HG03095 (cell line): ENCODE measurements around the gene FMN2.

Experiments
- ATAC-seq: cut with Tn5 transposase; IDR thresholded peaks from one replicate; pipeline ENCODE4 v1.9.1; 2021; ENCODE audit warnings: moderate library complexity; ENCODE audit not compliant: unreplicated experiment

Gene FMN2

GRCh38 chr1:240096974-240097373 is 5.3 kb downstream of the FMN2 start:
- ATAC-seq = no peak

DNA sequence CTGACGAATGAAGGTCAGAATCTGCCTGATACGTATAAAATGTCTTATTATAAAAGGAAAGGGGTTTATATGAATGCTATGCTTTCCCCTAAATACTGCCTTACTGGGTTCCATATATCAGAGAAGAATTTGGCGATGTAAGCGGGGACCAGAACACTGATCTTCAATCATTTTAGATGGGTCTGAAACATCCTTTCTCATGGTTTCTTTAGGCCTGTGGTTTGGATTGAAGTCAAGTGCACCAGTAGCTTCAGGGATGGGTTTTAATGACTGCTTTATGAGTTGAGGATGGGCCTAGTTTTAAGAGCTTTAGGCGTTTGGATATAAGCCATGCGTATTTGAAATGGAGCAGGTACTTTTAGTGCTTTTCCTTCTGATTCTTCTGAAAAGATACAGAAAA is 6.9 kb downstream of the FMN2 start:
- ATAC-seq = no peak

- no peak for ATAC-seq
Measured at GRCh38 chr1:240099329-240099728, 7.6 kb downstream of the FMN2 start.

- ATAC-seq = no peak
Measured at GRCh38 chr1:240099748-240100147, 8.1 kb downstream of the FMN2 start.

DNA sequence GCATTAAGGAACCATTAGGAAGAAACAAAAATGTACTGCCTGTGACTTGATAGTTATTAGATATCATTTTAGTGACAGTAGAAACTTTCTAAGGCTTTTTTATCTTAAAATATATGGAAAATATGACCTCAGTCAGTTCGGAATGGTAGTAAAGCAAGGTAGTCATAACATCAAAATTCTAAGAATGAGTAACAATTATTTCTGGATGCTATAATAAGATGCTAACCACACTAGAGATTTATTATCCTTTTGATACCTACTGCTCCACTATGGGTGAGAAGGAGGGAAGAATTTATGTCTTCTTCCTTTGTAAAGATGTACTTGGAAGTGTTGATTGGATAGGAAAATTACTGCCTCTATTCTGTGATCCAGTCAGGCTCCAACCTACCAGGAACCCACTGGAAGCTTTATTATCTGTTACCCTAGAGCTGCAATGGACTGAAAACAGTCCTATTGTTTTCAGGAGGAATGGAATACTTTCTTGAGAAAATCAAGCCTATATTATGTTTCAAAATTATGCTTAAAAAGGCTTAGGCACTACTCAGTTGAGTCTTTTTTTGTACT is 8.8 kb downstream of the FMN2 start:
- ATAC-seq = no peak

GRCh38 chr1:240101306-240101705 is 9.6 kb downstream of the FMN2 start:
- no peak for ATAC-seq

GRCh38 chr1:240101737-240102136 is 10.1 kb downstream of the FMN2 start:
- no peak for ATAC-seq

GRCh38 chr1:240104672-240105071 is 13.0 kb downstream of the FMN2 start:
- ATAC-seq = no peak

DNA sequence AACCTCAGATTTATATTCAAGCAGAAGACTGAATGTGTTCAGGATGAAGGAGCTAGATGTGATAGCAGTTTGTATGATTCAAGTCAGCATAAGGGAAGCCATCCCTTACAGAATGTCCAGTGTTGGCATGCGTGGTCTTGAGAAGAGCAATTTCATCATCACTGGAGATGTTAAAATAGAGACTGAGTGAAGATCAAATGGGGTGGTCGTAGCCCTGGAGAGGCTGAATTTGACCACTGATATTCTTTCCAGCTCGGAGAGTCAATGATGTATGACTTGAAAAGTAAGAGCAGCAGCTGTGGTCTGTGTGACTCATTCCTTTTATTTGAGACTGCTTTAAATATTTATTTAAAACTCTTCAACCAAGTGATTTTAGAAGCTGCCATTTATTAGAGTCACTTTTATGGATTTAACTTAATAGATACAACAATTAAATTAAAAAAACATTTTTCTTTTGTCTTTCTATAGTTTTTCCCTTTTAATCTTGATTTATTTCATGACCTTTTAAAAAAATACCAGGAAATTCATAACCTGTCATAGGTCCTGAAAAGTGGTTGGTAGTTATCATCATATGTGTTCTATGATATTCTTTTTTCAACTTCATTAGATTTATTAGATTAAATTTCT is 15.5 kb downstream of the FMN2 start:
- no peak for ATAC-seq

DNA sequence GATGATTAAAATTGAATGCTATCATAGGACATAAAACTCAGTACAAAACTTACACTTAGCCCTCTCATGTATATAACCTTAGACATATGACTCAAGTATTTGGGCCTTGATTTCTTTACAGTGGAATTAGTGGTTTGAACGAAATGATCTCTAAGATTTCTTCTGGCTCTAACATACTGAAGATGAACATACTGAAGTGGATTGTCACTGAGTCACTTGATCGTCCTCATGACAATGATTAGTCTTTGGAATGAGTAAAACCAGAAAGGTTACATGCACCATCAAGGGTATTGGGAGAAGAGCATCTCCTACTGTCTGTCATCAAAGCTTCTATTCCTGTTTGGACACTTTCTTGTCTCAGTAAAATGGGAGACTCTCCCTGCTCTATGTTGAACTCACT is 17.4 kb downstream of the FMN2 start:
- ATAC-seq = no peak

DNA sequence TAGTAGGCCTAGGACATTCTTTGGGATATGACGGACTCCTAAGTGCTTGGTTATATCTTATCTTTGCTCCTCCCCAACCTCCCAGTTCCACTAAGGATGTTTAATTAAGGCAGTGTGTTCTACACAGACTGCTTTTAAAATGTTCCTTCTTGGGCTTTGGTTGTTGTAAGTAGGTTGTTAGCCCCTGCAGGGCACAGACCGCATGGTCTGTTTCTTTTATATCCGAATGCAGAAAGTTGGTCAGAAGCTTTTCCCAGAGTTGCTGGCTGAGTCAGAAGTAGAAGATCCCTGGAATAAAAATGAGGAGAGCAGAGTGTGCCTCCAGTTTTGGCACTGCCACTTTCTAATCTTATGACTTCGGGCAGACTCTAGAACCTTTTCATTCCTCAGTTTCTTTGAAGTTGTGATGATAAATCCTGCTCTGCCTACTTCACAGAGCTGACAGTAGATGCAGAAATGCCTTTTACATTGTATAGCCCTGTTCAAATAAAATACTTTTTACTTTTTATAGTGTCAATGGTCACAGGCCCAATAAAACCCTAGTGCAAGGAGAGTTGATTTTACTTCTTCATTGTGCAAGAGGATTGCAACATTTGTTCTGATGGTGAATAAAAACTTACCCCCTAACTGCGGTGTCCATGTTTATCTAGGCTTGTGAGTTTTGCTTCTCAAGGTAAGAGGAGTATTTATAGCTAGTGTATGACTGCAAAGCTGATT is 18.4 kb downstream of the FMN2 start:
- ATAC-seq = no peak

DNA sequence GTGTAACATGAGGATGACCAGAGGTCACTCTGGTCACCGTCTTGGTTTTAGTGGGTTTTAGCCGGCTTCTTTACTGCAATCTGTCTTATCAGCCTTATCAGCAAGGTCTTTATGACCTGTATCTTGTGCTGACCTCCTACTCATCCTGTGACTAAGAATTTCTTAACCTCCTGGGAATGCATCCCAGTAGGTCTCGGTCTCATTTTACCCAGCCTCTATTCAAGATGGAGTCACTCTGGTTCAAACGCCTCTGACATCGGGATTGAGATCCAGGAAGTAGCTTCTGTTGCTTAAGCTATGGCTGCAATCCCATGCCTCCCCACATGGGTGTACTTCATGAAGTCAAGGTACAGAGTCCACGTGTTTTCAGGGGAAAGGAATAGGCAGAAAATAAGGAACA is 19.9 kb downstream of the FMN2 start:
- no peak for ATAC-seq

DNA sequence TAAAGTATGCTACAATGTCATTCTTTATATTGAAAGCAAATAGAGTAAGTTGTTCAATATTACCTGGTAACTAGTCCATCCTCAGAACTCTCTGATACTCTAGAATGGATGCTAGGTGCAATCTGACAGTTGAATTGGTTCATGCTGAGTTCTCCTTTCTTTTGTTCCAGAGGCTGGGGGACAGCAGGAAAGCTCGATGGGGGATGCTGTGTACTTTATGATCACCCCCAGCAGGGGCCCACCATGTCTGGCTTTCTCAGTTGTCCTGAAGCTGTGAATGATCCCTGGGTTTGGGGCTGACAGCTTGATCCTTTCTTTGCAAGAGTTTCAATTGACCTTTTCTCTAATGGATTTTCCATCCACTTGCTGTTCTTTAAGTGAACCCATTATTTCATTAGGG is 22.5 kb downstream of the FMN2 start:
- no peak for ATAC-seq

- no peak for ATAC-seq
Measured at GRCh38 chr1:240115831-240116230, 24.1 kb downstream of the FMN2 start.

DNA sequence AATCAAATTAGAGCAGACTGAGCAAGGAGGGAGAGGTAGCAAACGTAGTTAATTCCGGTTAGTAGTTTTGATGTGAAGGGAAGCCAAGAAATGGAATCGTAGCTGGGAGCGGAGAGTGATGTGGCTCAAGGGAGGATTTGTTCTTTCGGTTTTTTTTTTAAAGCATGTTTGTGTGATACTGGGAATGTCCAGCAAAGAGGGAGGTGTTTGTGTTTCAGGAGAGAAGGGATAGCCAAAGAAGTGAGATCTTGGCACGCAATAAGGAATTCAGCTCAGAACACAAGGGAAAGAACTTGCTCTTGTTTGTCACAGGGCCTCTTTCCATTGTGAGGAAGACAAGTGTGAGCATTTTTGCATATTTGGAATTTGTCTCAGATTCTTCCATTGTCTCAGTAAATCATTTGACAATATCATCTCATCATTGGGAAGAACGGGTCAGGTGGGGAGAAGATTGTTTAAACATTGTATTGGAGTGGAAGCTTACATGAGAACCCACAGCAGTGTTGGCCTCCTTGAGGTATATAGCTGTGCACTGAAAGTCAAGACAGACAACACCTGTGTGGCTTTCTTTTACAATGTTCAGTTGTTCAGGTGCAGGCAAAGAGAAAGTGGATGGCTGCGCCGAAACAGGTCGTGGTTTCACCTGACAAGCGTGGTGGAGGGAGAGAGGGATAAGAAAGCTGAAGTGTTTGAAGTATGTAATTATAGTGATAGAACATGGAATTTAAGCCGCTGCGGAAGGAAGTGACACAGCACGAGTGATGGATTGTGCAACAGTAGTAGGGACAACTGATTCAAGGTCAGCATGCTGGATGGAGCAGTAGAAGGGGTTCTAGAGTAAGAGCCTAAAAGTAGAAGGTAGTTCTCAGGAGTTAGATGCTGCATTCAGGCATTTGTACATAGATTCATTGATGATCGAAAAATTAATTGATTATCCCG is 25.4 kb downstream of the FMN2 start:
- ATAC-seq = no peak

GRCh38 chr1:240117930-240118329 is 26.2 kb downstream of the FMN2 start:
- no peak for ATAC-seq

GRCh38 chr1:240122639-240123613 is 31.2 kb downstream of the FMN2 start:
- no peak for ATAC-seq

DNA sequence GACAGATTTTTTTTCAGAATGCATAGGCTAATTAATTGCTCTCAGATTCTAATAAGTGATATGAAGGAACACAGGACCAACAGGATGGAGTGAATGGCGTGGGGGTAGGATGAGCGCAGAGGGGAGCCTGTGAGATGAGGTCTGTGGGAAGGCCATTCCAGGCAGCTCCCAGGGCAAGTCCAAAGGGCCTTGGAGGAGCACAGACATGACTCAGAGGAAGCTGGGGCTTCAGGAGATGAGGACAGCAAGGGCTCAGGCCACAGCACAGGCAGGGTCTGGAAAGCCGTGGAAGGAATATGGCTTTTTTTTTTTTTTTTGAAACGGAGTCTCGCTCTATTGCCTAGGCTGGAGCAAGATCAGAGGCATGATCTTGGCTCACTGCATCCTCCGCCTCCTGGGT is 35.1 kb downstream of the FMN2 start:
- no peak for ATAC-seq

DNA sequence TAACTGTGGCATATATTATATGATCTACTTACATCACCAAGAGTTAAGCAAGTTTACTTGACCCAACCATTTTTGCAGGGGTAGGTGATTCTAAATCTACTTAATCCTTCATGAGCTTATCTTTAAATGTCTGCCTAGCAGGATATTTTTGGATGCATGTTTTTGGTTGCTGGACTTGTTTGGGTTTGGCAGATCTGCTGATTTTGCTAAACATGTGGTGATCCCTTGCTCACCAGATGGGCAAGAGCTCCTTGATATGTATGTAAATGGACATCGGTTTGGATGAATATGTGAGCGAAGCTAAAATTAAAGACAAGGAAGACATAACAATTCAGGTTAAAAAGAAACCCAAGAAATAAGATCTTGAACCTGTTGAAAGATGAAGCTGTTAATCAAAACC is 36.7 kb downstream of the FMN2 start:
- no peak for ATAC-seq

- no peak for ATAC-seq
Measured at GRCh38 chr1:240134113-240134512, 42.4 kb downstream of the FMN2 start.
